GM21528 (cell line): ENCODE measurements around the gene PRR33.

Experiments used
- ATAC-seq: cut with Tn5 transposase; IDR thresholded peaks from one replicate; pipeline ENCODE4 v1.9.1; 2021; ENCODE audit warnings: mild to moderate bottlenecking, moderate library complexity; ENCODE audit not compliant: unreplicated experiment, low FRiP score

The PRR33 gene

DNA sequence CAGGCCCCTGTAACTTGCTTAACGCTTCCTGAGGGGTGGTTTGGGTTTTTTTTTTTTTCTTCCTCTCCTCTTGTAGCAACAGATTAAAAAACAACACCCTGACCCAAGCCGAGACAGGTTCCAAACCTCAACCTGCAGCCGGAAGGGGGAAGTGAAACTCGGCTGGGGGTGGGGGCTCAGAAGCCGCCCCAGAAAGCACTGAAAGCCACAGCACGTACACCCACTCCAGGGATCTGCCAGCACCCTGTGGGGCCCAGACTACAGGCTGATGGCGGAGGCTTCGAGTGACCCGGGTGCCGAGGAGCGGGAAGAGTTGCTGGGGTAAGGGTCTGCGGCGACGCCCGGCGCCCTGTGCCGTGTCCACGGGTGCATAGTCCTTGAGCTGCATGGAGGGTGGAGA is 38.8 kb downstream of the PRR33 start, which contains the start of gene LSP1:
TSS of gene LSP1 (plus strand) at position 208 of the 400 bp plus-strand sequence. CDS start at position 269, 61 bp downstream.
- ATAC-seq, result peak; percentile 45

GRCh38 chr11:1852271-1852876 is 39.3 kb downstream of the PRR33 start:
- peak; percentile 1 for ATAC-seq

- no peak for ATAC-seq
These were observed 40.1 kb downstream of the PRR33 start for GRCh38 chr11:1851468-1852180.

- no peak for ATAC-seq
These were observed 42.9 kb downstream of the PRR33 start for GRCh38 chr11:1848640-1849430.

DNA sequence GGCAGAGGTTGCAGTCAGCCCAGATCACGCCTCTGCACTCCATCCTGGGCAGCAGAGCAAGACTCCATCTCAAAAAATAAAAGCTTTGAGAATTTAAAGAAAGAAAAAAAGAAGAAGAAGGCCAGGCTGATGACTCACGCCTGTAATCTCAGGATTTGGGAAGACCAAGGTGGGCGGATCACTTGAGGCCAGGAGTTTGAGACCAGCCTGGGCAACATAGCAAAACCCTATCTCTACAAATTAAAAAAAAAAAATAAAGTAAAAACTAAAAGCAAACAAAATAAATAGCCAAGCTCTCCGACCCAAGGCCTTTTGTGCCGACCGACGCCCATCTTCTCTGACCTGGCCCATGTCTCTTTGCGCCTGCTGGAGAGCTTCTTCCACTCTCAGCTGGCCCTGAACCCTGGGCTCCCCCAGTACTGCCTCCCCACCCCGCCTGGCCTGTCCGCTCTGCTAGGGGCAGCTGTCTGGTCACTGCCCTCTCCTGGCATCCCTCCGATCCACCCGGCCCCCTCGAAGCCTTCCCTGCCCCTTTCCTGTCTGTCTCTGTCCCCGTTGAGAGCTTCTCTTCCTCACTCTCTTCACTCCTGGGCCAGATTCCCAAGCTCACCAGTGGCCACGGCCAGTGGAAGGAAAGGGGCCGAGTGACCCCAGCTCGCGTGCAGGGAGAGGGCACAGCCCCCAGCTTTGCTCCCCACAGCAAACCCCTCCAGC is 43.6 kb downstream of the PRR33 start:
- no peak for ATAC-seq

DNA sequence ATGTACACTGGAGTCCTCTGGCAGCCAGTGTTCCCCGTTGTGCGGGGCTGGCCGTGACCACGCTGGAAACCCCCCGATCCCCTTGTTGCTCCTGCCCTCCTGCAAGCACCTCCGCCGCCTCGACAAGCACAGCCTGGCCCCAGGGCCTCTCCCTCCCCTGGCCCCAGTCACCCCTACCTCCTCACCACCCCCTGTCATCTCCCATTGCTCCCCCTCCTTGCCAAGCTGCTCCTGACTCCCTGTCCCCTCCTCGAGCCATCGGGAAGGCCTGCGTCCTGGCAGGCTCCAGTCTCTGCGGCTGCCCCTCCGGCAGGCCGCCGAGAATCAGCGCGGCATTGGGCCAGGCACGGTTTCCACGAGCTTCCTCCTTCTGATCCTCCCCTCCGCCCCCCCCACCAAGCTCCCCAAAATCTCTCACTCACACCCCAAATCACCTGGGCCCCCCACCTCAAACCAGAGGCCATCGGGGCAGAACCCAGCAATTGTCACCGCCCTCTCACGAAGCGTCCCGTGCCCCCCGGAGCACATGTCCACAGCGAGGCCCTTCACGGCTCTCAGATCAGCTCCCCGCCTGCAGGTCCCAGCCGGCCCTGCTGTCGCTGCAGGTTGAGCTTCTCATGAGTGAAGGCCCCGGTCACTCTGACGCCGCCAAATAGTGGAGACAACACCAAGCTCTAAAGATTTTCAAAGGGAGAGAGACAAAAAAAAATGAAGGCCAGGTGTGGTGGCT is 44.5 kb downstream of the PRR33 start:
- ATAC-seq, result no peak

- ATAC-seq, result no peak
These were observed 45.2 kb downstream of the PRR33 start for GRCh38 chr11:1846453-1846932.

GRCh38 chr11:1845561-1846452 is 45.9 kb downstream of the PRR33 start:
- ATAC-seq, result no peak

- ATAC-seq, result no peak
These were observed 46.6 kb downstream of the PRR33 start for GRCh38 chr11:1845095-1845429.

- ATAC-seq, result no peak
These were observed 47.2 kb downstream of the PRR33 start for GRCh38 chr11:1844221-1845094.

GRCh38 chr11:1843796-1844195 is 47.9 kb downstream of the PRR33 start:
- no peak for ATAC-seq

GRCh38 chr11:1843098-1843473 is 48.6 kb downstream of the PRR33 start:
- no peak for ATAC-seq

GRCh38 chr11:1842149-1843097 is 49.3 kb downstream of the PRR33 start:
- no peak for ATAC-seq

DNA sequence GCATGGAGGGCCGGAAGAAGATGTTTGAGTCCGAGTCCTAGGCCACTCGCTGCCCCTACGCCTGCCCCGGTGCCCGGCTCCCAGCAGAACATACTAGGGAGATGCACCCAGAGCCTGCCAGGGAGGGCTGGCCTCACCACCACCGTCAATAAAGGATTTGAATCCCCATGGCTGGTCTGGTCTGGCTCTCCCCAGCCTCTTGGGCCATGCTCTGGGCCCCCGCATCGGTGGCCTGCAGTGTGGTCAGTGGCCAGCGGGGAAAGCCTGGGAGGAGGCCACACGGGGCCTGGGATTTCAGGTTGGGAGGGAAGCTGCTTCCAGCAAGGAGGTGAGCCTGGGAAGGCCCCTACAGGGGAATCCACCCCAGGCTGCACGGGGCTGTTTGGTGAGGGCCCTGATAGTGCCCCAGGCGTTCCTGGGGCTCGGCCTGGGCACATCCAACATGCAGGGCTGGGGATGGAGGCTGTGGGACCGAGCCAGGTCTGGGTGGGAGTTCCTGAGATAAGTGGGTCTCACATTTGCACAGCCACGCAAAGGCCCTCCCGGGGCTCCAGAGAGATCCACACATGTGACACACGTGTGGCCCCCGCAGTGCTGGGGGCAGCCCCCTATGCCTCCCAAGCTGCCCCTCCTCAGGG is 50.1 kb downstream of the PRR33 start:
- no peak for ATAC-seq

DNA sequence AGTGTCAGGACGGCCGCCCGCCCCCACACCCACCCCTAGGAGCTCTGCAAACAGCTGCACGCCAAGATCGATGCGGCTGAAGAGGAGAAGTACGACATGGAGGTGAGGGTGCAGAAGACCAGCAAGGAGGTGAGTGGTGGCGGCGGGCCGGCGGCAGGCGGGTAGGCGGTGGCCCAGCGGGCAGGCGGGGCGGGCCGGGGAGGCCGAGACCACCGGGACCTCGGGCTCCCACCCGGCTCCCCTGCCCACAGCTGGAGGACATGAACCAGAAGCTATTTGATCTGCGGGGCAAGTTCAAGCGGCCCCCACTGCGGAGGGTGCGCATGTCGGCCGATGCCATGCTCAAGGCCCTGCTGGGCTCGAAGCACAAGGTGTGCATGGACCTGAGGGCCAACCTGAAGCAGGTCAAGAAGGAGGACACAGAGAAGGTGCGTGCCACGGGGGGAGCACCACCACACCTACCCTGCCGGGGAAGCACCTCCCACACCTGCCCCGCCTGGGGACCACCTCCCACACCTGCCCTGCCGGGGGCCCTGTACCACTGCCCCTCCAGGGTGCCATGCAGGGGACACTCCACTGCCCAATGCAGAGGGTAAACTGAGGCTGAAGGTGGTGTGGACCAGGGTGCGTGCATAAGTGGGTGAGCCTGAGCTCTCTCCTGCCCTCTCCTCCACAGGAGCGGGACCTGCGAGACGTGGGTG is 50.8 kb downstream of the PRR33 start:
- ATAC-seq, result no peak
